ENCODE data around the gene NDUFAB1. TPM values are rescaled to one million over a fixed set of nuclear protein-coding genes. Genes with fewer than 3 reads are reported as not detected.
"Not testable (repeated sequence)": the region's sequence is repeated elsewhere in the genome, so short reads cannot be mapped to it uniquely, and the experiment has no call there.

NDUFAB1 gene
- total RNA-seq, 2 experiments from 2014 or later: 90.2 to 111 TPM

DNA sequence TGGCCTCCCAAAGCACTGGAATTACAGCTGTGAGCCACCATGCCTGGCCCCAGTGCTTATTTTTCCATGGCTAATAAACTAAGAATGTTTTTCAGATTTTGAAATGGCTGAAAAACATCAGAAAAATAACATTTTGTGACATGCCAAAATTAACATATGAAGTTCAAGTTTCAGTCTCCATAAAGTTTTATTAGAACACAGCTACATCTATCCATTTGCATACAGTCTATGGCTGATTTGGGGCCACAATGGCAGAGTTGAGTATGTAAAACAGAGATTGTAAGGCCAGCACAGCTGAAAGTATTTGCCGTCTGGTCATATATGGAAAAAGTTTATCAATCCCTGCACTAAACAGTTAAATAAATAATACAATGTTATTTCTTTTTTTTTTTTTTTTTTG is 13.8 kb upstream of the NDUFAB1 start:
- Mint-ChIP-seq H3K27ac (no peak overlapping the region), H3K27me3 (no peaks in the 10 kb centered on the region)
- CTCF ChIA-PET: interaction anchor here (2.1 kb wide), 1 partner anchor 12 kb away, joined by 7 read pairs; no protein-coding TSS in a partner anchor

GRCh38 chr16:23608194-23608593 is 12.1 kb upstream of the NDUFAB1 start:
- Mint-ChIP-seq H3K4me1 (no peaks in the 10 kb centered on the region), H3K36me3 (peaks cover 16% of the 10 kb centered on the region), H3K9me3 (ENCODE audit: low read depth) (no peaks in the 10 kb centered on the region), H3K27ac (no peak overlapping the region), H3K27me3 (no peaks in the 10 kb centered on the region), H3K4me3 (no peak overlapping the region)
- ATAC-seq: no peak
- no peak for DNase-seq
- CTCF ChIA-PET: no interaction called here

More for the DNA sequence above, 13.8 kb upstream of the NDUFAB1 start:
- H3K9me3 Mint-ChIP-seq (ENCODE audit: low read depth): no peaks in the 10 kb centered on the region
- H3K36me3 Mint-ChIP-seq: peaks cover 17% of the 10 kb centered on the region
- no peak overlapping the region for H3K4me3 Mint-ChIP-seq
- no peaks in the 10 kb centered on the region for H3K4me1 Mint-ChIP-seq
- DNase-seq: no peak
- ATAC-seq: no peak

GRCh38 chr16:23607726-23608125 is 11.6 kb upstream of the NDUFAB1 start:
- no peaks in the 10 kb centered on the region for H3K27me3 Mint-ChIP-seq

DNA sequence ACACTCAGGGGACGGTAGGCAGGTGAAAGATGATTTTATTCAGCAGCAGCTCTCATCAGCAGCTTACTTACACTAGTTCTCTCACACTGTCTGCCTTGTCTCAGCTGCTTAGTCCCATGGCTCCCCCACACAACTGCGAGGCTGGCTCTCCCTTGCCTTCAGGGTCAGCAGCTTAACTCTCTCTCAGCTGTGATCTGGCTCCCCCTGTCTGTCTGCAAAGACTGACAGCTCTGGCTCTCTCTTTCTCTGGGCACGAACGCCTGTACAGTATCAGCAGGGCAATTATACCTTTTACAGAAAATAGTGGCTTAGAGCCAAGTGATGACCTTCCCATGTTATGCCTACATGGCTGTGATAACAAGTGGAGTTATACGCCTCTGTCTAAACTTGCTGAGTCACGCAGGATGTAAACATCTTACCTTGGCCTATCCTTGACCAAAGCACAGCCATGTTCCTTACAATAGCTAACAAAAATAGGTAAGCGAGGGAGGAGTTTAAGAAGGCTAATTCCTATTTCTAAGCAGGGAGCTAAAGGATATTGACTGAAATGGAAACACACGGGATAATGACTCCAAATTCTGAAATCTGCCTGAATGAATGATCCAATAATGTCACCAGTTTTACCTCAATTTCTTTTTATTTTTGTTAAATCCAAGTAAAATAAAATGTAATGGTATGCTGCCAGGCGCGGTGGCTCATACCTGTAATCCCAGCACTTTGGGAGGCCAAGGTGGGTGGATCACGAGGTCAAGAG is 1.1 kb upstream of the NDUFAB1 start:
- Mint-ChIP-seq H3K4me1 (peaks cover 21% of the 10 kb centered on the region), H3K27ac (peak overlapping the region; percentile 67), H3K36me3 (peaks cover 8% of the 10 kb centered on the region), H3K27me3 (no peaks in the 10 kb centered on the region), H3K4me3 (peak overlapping the region; percentile 14), H3K9me3 (ENCODE audit: low read depth) (no peaks in the 10 kb centered on the region)
- DNase-seq: peak; percentile 52
- CTCF ChIA-PET: interaction anchor here (0.6 to 3.3 kb wide), 22 partner anchors 13 to 172 kb away, joined by 3 to 18 read pairs (median 3); partner anchors contain the start of genes DCTN5, EARS2, PALB2 and UBFD1
- no peak for ATAC-seq

More at GRCh38 chr16:23607726-23608125, 11.6 kb upstream of the NDUFAB1 start:
- DNase-seq (no peak), ATAC-seq (no peak)
- H3K9me3 Mint-ChIP-seq (ENCODE audit: low read depth): no peaks in the 10 kb centered on the region
- no peaks in the 10 kb centered on the region for H3K4me1 Mint-ChIP-seq
- peaks cover 15% of the 10 kb centered on the region for H3K36me3 Mint-ChIP-seq
- no peak overlapping the region for H3K27ac Mint-ChIP-seq
- CTCF ChIA-PET: no interaction called here
- no peak overlapping the region for H3K4me3 Mint-ChIP-seq

- CTCF ChIA-PET: interaction anchor here (2.1 kb wide), 1 partner anchor 37 kb away, joined by 18 read pairs; the partner anchor contains the start of genes EARS2 and UBFD1
- no peaks in the 10 kb centered on the region for H3K9me3 Mint-ChIP-seq (ENCODE audit: low read depth)
- H3K27me3 Mint-ChIP-seq: no peaks in the 10 kb centered on the region
- H3K27ac Mint-ChIP-seq: peak overlapping the region; percentile 62
- H3K36me3 Mint-ChIP-seq: peaks cover 16% of the 10 kb centered on the region
- H3K4me3 Mint-ChIP-seq: peak overlapping the region; percentile 80
- no peak for DNase-seq
- H3K4me1 Mint-ChIP-seq: peaks cover 21% of the 10 kb centered on the region
- ATAC-seq: peak; percentile 9
Observed at GRCh38 chr16:23595246-23595950, 718 bp downstream of the NDUFAB1 start.

- H3K27me3 Mint-ChIP-seq: no peaks in the 10 kb centered on the region
- H3K36me3 Mint-ChIP-seq: peaks cover 22% of the 10 kb centered on the region
- CTCF ChIA-PET: no interaction called here
- H3K9me3 Mint-ChIP-seq (ENCODE audit: low read depth): no peaks in the 10 kb centered on the region
- H3K27ac Mint-ChIP-seq: no peak overlapping the region
- no peak for DNase-seq
- H3K4me3 Mint-ChIP-seq: no peak overlapping the region
- peaks cover 21% of the 10 kb centered on the region for H3K4me1 Mint-ChIP-seq
- no peak for ATAC-seq
Observed at GRCh38 chr16:23594186-23594585, 1.9 kb downstream of the NDUFAB1 start.

GRCh38 chr16:23590181-23590580 is 5.9 kb downstream of the NDUFAB1 start:
- Mint-ChIP-seq H3K27me3 (no peaks in the 10 kb centered on the region), H3K9me3 (ENCODE audit: low read depth) (no peaks in the 10 kb centered on the region), H3K4me3 (no peak overlapping the region), H3K36me3 (peaks cover 32% of the 10 kb centered on the region), H3K4me1 (peaks cover 11% of the 10 kb centered on the region), H3K27ac (no peak overlapping the region)
- ATAC-seq (no peak), DNase-seq (no peak)
- CTCF ChIA-PET: no interaction called here

DNA sequence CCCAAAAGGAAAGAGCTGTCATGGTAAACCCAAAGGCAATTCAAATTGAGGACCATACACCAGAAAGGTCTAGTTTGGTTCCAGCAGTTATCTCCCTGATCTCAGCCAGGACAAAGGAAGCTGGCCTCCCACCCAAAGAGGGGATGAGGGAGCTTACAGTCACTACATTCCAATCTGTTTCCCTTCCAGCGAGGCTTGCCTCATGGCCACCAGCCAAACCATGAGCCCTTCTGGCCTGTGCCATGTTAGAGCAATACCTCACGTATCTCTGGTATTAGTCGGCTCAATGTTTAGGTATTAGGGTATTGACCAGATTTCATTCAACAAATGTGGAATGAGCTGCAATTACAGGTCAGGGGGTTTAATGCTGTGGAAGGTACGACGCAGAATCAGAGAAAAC is 8.4 kb downstream of the NDUFAB1 start:
- no peaks in the 10 kb centered on the region for H3K27me3 Mint-ChIP-seq
- ATAC-seq (no peak), DNase-seq (no peak)
- H3K9me3 Mint-ChIP-seq (ENCODE audit: low read depth): no peaks in the 10 kb centered on the region
- H3K4me1 Mint-ChIP-seq: no peaks in the 10 kb centered on the region
- peaks cover 37% of the 10 kb centered on the region for H3K36me3 Mint-ChIP-seq
- peak overlapping the region; percentile 24 for H3K27ac Mint-ChIP-seq
- H3K4me3 Mint-ChIP-seq: no peak overlapping the region
- CTCF ChIA-PET: no interaction called here

GRCh38 chr16:23584186-23585076 is 11.7 kb downstream of the NDUFAB1 start:
- H3K9me3 Mint-ChIP-seq (ENCODE audit: low read depth): no peaks in the 10 kb centered on the region
- no peak for DNase-seq
- no peaks in the 10 kb centered on the region for H3K27me3 Mint-ChIP-seq
- ATAC-seq: no peak
- no peak overlapping the region for H3K27ac Mint-ChIP-seq
- no peaks in the 10 kb centered on the region for H3K4me1 Mint-ChIP-seq
- CTCF ChIA-PET: no interaction called here
- H3K36me3 Mint-ChIP-seq: peaks cover 25% of the 10 kb centered on the region
- no peak overlapping the region for H3K4me3 Mint-ChIP-seq

GRCh38 chr16:23583271-23583670 is 12.8 kb downstream of the NDUFAB1 start:
- CTCF ChIA-PET; H3K27ac Mint-ChIP-seq; H3K4me3 Mint-ChIP-seq; H3K9me3 Mint-ChIP-seq (ENCODE audit: low read depth); ATAC-seq; DNase-seq; H3K27me3 Mint-ChIP-seq; H3K4me1 Mint-ChIP-seq: not testable (repeated sequence)
- H3K36me3 Mint-ChIP-seq: peaks cover 29% of the 10 kb centered on the region

- no peak for DNase-seq
- no peak for ATAC-seq
- Mint-ChIP-seq H3K4me1 (no peaks in the 10 kb centered on the region), H3K4me3 (no peak overlapping the region), H3K9me3 (ENCODE audit: low read depth) (no peaks in the 10 kb centered on the region), H3K36me3 (peaks cover 26% of the 10 kb centered on the region), H3K27me3 (no peaks in the 10 kb centered on the region), H3K27ac (peak overlapping the region; percentile 11)
- CTCF ChIA-PET: interaction anchor here (0.8 kb wide), 1 partner anchor 15 kb away, joined by 3 read pairs; no protein-coding TSS in a partner anchor
Observed at GRCh38 chr16:23581764-23582163, 14.4 kb downstream of the NDUFAB1 start.

GRCh38 chr16:23580391-23580790 is 15.7 kb downstream of the NDUFAB1 start:
- DNase-seq: no peak
- H3K27ac Mint-ChIP-seq: no peak overlapping the region
- no peaks in the 10 kb centered on the region for H3K27me3 Mint-ChIP-seq
- no peak for ATAC-seq
- H3K36me3 Mint-ChIP-seq: peaks cover 19% of the 10 kb centered on the region
- CTCF ChIA-PET: interaction anchor here (0.5 to 1.0 kb wide), 4 partner anchors 10 to 962 kb away, joined by 3 read pairs; partner anchors contain the start of genes EARS2 and UBFD1
- H3K4me1 Mint-ChIP-seq: peaks cover 2% of the 10 kb centered on the region
- H3K4me3 Mint-ChIP-seq: no peak overlapping the region
- no peaks in the 10 kb centered on the region for H3K9me3 Mint-ChIP-seq (ENCODE audit: low read depth)

GRCh38 chr16:23579371-23579770 is 16.7 kb downstream of the NDUFAB1 start:
- no peaks in the 10 kb centered on the region for H3K27me3 Mint-ChIP-seq
- no peaks in the 10 kb centered on the region for H3K9me3 Mint-ChIP-seq (ENCODE audit: low read depth)
- no peak overlapping the region for H3K4me3 Mint-ChIP-seq
- H3K36me3 Mint-ChIP-seq: peaks cover 16% of the 10 kb centered on the region
- H3K4me1 Mint-ChIP-seq: peaks cover 2% of the 10 kb centered on the region
- DNase-seq (no peak), ATAC-seq (no peak)
- CTCF ChIA-PET: no interaction called here
- H3K27ac Mint-ChIP-seq: no peak overlapping the region

All from activated CD8-positive, alpha-beta memory T cell treated with anti-CD3 and anti-CD28 coated beads, Interleukin-2, amount 10 ng/mL, durations not matched to agents 7 days and 5 days (primary cell).